WTC11 (cell line): Measurements from ENCODE around the gene TMED10. TPM values are rescaled to one million over a fixed set of nuclear protein-coding genes. Genes with fewer than 3 reads are reported as not detected.

Source experiments
- ATAC-seq: fragments of 200-7000 bp; cut with Tn5 transposase; 2 replicates; pipeline ENCODE4 v1.10.0; 2021; ENCODE audit warnings: mild to moderate bottlenecking, moderate library complexity
- CTCF ChIA-PET: fragments of 300-600 bp; sonication (Branson Sonifier 250); formaldehyde crosslinking; loops from one replicate; lab custom pipeline; 2021; ENCODE audit warnings: antibody characterized with exemption; lab: Charles Lee
- POLR2A ChIA-PET: fragments of 350-600 bp; sonication (Branson Sonifier 250); formaldehyde crosslinking; loops from one replicate; lab custom pipeline; 2021; ENCODE audit warnings: antibody characterized with exemption; lab: Charles Lee
- DNase-seq: peaks from one replicate; pipeline ENCODE4 v3.0.0; 2021; ENCODE audit warnings: low spot score
- H3K27ac Mint-ChIP-seq: 2 replicates; pipeline ENCODE4 v1.8.0; 2021; ENCODE audit warnings: mixed read lengths
- H3K27me3 Mint-ChIP-seq: 2 replicates; pipeline ENCODE4 v1.8.0; 2021; ENCODE audit warnings: low read depth, mild to moderate bottlenecking, moderate library complexity, mixed read lengths
- H3K36me3 Mint-ChIP-seq: 2 replicates; pipeline ENCODE4 v1.8.0; 2021; ENCODE audit warnings: mixed read lengths
- H3K4me1 Mint-ChIP-seq: 2 replicates; pipeline ENCODE4 v1.8.0; 2022; ENCODE audit warnings: mixed read lengths
- H3K4me3 Mint-ChIP-seq: 2 replicates; pipeline ENCODE4 v1.8.0; 2021; ENCODE audit warnings: mild to moderate bottlenecking, moderate library complexity, mixed read lengths
- H3K9me3 Mint-ChIP-seq: 2 replicates; pipeline ENCODE4 v1.8.0; 2021; ENCODE audit warnings: mixed read lengths
- FOXJ3 ChIP-seq: sonication (generic); formaldehyde crosslinking; IDR thresholded peaks from 2 replicates; pipeline ENCODE4 v1.9.0; 2021; ENCODE audit warnings: missing genetic modification reagents, mild to moderate bottlenecking, borderline replicate concordance
- IRF2 ChIP-seq: sonication (generic); formaldehyde crosslinking; IDR thresholded peaks from 2 replicates; pipeline ENCODE4 v1.8.0; 2022; ENCODE audit warnings: low read depth, missing genetic modification reagents, borderline replicate concordance
- NFE2L1 ChIP-seq: sonication (generic); formaldehyde crosslinking; IDR thresholded peaks from 2 replicates; pipeline ENCODE4 v1.8.1; 2023; ENCODE audit warnings: missing genetic modification reagents
- NFYB ChIP-seq: sonication (generic); formaldehyde crosslinking; conservative IDR thresholded peaks from 2 replicates; pipeline ENCODE4 v1.8.0; 2022; ENCODE audit warnings: low read depth, missing genetic modification reagents
- NR2C2 ChIP-seq: sonication (generic); formaldehyde crosslinking; IDR thresholded peaks from 2 replicates; pipeline ENCODE4 v1.8.0; 2022; ENCODE audit warnings: mild to moderate bottlenecking, missing genetic modification reagents
- PRRX2 ChIP-seq: fragments of 250-450 bp; sonication (Bioruptor Pico); IDR thresholded peaks from 2 replicates; pipeline ENCODE4 v1.8.0; 2021; ENCODE audit warnings: mild to moderate bottlenecking
- TP53 ChIP-seq: sonication (generic); formaldehyde crosslinking; IDR thresholded peaks from 2 replicates; pipeline ENCODE4 v1.8.1; 2023; ENCODE audit warnings: mild to moderate bottlenecking, missing genetic modification reagents
- ZBTB21 ChIP-seq: sonication (generic); formaldehyde crosslinking; IDR thresholded peaks from 2 replicates; pipeline ENCODE4 v1.8.1; 2023; ENCODE audit warnings: mild to moderate bottlenecking, missing genetic modification reagents, borderline replicate concordance
- ZNF121 ChIP-seq: sonication (generic); formaldehyde crosslinking; IDR thresholded peaks from 2 replicates; pipeline ENCODE4 v1.8.0; 2023; ENCODE audit warnings: missing genetic modification reagents
- ZNF263 ChIP-seq: sonication (generic); formaldehyde crosslinking; IDR thresholded peaks from 2 replicates; pipeline ENCODE4 v1.8.1; 2022; ENCODE audit warnings: low read depth, mild to moderate bottlenecking, moderate library complexity, missing genetic modification reagents
- ZNF317 ChIP-seq: sonication (generic); formaldehyde crosslinking; IDR thresholded peaks from 2 replicates; pipeline ENCODE4 v1.8.1; 2023; ENCODE audit warnings: low read depth, mild to moderate bottlenecking, moderate library complexity, missing genetic modification reagents, borderline replicate concordance
- ZNF416 ChIP-seq: fragments of 250-450 bp; sonication (Bioruptor Pico); IDR thresholded peaks from 2 replicates; pipeline ENCODE4 v1.9.0; 2021; ENCODE audit warnings: mild to moderate bottlenecking, inconsistent platforms
- ZNF423 ChIP-seq: fragments of 250-450 bp; sonication (Bioruptor Pico); IDR thresholded peaks from 2 replicates; pipeline ENCODE4 v2.1.2; 2022; ENCODE audit warnings: mild to moderate bottlenecking, moderate library complexity
- total RNA-seq: library from RNA; stranded (reverse); gene quantifications from 3 replicates; pipeline ENCODE4 v1.2.3, GENCODE V29; 2021
- TF ChIP-seq, protein P1 (sequence below): fragments of 200-600 bp; IDR thresholded peaks from 2 replicates; pipeline ENCODE4 v1.8.0; 2022; ENCODE audit warnings: antibody characterized with exemption
- TF ChIP-seq, protein P2 (sequence below): fragments of 250-450 bp; sonication (Bioruptor Pico); IDR thresholded peaks from 2 replicates; pipeline ENCODE4 v1.9.0; 2021; ENCODE audit warnings: moderate library complexity, mild to moderate bottlenecking, inconsistent platforms, borderline replicate concordance
- TF ChIP-seq, protein P3 (sequence below): sonication (generic); formaldehyde crosslinking; IDR thresholded peaks from 2 replicates; pipeline ENCODE4 v1.8.1; 2022; ENCODE audit warnings: low read depth, mild to moderate bottlenecking, moderate library complexity, missing genetic modification reagents, borderline replicate concordance
- TF ChIP-seq, protein P4 (sequence below): sonication (generic); formaldehyde crosslinking; IDR thresholded peaks from 2 replicates; pipeline ENCODE4 v1.8.1; 2023; ENCODE audit warnings: mild to moderate bottlenecking, missing genetic modification reagents
- TF ChIP-seq, protein P5 (sequence below): sonication (generic); formaldehyde crosslinking; IDR thresholded peaks from 2 replicates; pipeline ENCODE4 v1.8.0; 2022; ENCODE audit warnings: mild to moderate bottlenecking, missing genetic modification reagents
- TF ChIP-seq, protein P6 (sequence below): fragments of 250-450 bp; sonication (Bioruptor Pico); IDR thresholded peaks from 2 replicates; pipeline ENCODE4 v1.9.0; 2021; ENCODE audit warnings: mild to moderate bottlenecking, borderline replicate concordance
- TF ChIP-seq, protein P7 (sequence below): fragments of 250-450 bp; sonication (Bioruptor Pico); IDR thresholded peaks from 2 replicates; pipeline ENCODE4 v1.9.0; 2021; ENCODE audit warnings: mild to moderate bottlenecking

TMED10 gene
- total RNA-seq, 1 experiment from 2014 or later, result 234 TPM

DNA sequence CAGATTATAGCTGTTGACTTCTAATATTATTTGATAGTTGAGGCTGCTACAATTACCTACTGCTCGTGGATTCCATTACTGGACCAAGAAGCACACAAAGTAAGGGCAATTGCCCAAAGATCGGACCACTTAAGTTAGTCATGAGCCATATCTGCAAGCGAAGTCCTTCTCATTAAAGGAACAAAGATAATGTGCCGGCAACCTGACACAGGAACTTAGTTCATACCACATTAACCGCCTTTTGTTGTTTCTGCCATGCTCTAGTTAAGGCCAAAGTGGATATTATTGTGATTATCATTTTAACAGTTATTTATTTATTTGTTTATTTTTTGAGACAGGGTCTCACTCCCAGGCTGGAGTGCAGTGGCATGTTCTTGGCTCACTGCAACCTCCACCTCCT lies 38.1 kb upstream of the TMED10 start (continued):
- TF ChIP-seq, protein P1, sequence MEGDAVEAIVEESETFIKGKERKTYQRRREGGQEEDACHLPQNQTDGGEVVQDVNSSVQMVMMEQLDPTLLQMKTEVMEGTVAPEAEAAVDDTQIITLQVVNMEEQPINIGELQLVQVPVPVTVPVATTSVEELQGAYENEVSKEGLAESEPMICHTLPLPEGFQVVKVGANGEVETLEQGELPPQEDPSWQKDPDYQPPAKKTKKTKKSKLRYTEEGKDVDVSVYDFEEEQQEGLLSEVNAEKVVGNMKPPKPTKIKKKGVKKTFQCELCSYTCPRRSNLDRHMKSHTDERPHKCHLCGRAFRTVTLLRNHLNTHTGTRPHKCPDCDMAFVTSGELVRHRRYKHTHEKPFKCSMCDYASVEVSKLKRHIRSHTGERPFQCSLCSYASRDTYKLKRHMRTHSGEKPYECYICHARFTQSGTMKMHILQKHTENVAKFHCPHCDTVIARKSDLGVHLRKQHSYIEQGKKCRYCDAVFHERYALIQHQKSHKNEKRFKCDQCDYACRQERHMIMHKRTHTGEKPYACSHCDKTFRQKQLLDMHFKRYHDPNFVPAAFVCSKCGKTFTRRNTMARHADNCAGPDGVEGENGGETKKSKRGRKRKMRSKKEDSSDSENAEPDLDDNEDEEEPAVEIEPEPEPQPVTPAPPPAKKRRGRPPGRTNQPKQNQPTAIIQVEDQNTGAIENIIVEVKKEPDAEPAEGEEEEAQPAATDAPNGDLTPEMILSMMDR, result no peak
- TF ChIP-seq ZNF317 (CRISPR knock-in tag) (no peak), FOXJ3 (CRISPR knock-in tag) (no peak), IRF2 (CRISPR knock-in tag) (no peak)
- TF ChIP-seq, protein P2, sequence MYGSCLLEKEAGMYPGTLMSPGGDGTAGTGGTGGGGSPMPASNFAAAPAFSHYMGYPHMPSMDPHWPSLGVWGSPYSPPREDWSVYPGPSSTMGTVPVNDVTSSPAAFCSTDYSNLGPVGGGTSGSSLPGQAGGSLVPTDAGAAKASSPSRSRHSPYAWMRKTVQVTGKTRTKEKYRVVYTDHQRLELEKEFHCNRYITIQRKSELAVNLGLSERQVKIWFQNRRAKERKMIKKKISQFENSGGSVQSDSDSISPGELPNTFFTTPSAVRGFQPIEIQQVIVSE (CRISPR knock-in tag), result no peak

DNA sequence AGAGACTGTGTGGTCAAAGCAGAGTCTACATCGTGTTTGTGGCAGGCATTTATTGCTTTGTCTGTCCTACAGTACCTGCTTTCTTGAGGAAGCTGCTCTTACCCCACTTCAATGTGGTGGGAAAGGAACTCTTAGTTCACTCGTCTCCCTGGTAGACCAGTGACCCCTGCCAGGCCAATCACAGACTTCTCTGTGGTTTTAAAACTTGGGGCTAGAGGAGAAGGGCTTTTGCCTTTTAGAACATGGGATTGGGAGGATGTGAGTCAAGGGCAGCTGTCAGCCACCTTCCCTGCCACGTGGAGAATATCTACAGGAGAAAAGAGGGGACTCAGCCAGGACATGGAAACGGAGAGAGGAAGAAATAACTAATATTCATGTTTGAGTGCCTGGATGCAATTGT lies 36.8 kb upstream of the TMED10 start:
- ChIA-PET POLR2A (no interaction called here), CTCF (no interaction called here)
- no peak overlapping the region for H3K27ac Mint-ChIP-seq
- TF ChIP-seq, protein P3, sequence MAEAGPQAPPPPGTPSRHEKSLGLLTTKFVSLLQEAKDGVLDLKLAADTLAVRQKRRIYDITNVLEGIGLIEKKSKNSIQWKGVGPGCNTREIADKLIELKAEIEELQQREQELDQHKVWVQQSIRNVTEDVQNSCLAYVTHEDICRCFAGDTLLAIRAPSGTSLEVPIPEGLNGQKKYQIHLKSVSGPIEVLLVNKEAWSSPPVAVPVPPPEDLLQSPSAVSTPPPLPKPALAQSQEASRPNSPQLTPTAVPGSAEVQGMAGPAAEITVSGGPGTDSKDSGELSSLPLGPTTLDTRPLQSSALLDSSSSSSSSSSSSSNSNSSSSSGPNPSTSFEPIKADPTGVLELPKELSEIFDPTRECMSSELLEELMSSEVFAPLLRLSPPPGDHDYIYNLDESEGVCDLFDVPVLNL, result no peak
- TF ChIP-seq NR2C2, result no peak
- TF ChIP-seq ZNF121 (CRISPR knock-in tag), result no peak
- no peak for TF ChIP-seq TP53
- no peak for TF ChIP-seq NFE2L1 (CRISPR knock-in tag)
- no peak for TF ChIP-seq ZNF423
- no peak for TF ChIP-seq ZBTB21 (CRISPR knock-in tag)
- TF ChIP-seq, protein P4, sequence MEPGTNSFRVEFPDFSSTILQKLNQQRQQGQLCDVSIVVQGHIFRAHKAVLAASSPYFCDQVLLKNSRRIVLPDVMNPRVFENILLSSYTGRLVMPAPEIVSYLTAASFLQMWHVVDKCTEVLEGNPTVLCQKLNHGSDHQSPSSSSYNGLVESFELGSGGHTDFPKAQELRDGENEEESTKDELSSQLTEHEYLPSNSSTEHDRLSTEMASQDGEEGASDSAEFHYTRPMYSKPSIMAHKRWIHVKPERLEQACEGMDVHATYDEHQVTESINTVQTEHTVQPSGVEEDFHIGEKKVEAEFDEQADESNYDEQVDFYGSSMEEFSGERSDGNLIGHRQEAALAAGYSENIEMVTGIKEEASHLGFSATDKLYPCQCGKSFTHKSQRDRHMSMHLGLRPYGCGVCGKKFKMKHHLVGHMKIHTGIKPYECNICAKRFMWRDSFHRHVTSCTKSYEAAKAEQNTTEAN (CRISPR knock-in tag), result no peak
- TF ChIP-seq, protein P5, sequence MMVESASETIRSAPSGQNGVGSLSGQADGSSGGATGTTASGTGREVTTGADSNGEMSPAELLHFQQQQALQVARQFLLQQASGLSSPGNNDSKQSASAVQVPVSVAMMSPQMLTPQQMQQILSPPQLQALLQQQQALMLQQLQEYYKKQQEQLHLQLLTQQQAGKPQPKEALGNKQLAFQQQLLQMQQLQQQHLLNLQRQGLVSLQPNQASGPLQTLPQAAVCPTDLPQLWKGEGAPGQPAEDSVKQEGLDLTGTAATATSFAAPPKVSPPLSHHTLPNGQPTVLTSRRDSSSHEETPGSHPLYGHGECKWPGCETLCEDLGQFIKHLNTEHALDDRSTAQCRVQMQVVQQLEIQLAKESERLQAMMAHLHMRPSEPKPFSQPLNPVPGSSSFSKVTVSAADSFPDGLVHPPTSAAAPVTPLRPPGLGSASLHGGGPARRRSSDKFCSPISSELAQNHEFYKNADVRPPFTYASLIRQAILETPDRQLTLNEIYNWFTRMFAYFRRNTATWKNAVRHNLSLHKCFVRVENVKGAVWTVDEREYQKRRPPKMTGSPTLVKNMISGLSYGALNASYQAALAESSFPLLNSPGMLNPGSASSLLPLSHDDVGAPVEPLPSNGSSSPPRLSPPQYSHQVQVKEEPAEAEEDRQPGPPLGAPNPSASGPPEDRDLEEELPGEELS (CRISPR knock-in tag), result no peak
- DNase-seq (no peak), ATAC-seq (no peak)
- no peaks in the 10 kb centered on the region for H3K36me3 Mint-ChIP-seq
- no peaks in the 10 kb centered on the region for H3K27me3 Mint-ChIP-seq
- H3K9me3 Mint-ChIP-seq, result no peaks in the 10 kb centered on the region
- peaks cover 5% of the 10 kb centered on the region for H3K4me1 Mint-ChIP-seq
- no peak overlapping the region for H3K4me3 Mint-ChIP-seq

DNA sequence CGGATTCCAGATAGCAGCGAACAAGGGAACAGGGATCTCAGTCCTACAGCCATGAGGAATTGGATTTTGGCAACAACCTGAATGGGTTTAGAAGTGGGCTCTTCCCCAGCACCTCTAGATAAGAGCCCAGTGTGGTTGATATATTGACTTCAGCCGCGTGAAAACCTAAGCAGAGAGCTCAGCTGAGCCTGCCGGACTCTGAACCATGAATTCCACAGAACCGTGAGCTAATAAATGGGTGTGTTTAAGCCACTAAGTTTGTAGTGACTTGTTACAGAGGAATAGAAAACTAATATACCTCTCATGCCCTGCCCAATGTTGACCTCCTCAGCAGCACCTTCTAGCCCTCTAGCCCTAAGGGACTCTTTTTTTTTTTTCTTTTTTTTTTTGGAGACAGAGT lies 32.4 kb upstream of the TMED10 start:
- Mint-ChIP-seq H3K9me3 (no peaks in the 10 kb centered on the region), H3K4me1 (peaks cover 5% of the 10 kb centered on the region), H3K27me3 (no peaks in the 10 kb centered on the region), H3K4me3 (no peak overlapping the region), H3K27ac (no peak overlapping the region), H3K36me3 (no peaks in the 10 kb centered on the region)
- ChIA-PET POLR2A (no interaction called here), CTCF (no interaction called here)
- no peak for ATAC-seq
- no peak for DNase-seq
- TF ChIP-seq, protein P6, sequence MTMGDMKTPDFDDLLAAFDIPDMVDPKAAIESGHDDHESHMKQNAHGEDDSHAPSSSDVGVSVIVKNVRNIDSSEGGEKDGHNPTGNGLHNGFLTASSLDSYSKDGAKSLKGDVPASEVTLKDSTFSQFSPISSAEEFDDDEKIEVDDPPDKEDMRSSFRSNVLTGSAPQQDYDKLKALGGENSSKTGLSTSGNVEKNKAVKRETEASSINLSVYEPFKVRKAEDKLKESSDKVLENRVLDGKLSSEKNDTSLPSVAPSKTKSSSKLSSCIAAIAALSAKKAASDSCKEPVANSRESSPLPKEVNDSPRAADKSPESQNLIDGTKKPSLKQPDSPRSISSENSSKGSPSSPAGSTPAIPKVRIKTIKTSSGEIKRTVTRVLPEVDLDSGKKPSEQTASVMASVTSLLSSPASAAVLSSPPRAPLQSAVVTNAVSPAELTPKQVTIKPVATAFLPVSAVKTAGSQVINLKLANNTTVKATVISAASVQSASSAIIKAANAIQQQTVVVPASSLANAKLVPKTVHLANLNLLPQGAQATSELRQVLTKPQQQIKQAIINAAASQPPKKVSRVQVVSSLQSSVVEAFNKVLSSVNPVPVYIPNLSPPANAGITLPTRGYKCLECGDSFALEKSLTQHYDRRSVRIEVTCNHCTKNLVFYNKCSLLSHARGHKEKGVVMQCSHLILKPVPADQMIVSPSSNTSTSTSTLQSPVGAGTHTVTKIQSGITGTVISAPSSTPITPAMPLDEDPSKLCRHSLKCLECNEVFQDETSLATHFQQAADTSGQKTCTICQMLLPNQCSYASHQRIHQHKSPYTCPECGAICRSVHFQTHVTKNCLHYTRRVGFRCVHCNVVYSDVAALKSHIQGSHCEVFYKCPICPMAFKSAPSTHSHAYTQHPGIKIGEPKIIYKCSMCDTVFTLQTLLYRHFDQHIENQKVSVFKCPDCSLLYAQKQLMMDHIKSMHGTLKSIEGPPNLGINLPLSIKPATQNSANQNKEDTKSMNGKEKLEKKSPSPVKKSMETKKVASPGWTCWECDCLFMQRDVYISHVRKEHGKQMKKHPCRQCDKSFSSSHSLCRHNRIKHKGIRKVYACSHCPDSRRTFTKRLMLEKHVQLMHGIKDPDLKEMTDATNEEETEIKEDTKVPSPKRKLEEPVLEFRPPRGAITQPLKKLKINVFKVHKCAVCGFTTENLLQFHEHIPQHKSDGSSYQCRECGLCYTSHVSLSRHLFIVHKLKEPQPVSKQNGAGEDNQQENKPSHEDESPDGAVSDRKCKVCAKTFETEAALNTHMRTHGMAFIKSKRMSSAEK (CRISPR knock-in tag), result no peak
- TF ChIP-seq, protein P7, sequence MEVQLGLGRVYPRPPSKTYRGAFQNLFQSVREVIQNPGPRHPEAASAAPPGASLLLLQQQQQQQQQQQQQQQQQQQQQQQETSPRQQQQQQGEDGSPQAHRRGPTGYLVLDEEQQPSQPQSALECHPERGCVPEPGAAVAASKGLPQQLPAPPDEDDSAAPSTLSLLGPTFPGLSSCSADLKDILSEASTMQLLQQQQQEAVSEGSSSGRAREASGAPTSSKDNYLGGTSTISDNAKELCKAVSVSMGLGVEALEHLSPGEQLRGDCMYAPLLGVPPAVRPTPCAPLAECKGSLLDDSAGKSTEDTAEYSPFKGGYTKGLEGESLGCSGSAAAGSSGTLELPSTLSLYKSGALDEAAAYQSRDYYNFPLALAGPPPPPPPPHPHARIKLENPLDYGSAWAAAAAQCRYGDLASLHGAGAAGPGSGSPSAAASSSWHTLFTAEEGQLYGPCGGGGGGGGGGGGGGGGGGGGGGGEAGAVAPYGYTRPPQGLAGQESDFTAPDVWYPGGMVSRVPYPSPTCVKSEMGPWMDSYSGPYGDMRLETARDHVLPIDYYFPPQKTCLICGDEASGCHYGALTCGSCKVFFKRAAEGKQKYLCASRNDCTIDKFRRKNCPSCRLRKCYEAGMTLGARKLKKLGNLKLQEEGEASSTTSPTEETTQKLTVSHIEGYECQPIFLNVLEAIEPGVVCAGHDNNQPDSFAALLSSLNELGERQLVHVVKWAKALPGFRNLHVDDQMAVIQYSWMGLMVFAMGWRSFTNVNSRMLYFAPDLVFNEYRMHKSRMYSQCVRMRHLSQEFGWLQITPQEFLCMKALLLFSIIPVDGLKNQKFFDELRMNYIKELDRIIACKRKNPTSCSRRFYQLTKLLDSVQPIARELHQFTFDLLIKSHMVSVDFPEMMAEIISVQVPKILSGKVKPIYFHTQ (CRISPR knock-in tag), result no peak
- TF ChIP-seq NFYB (CRISPR knock-in tag) (no peak), NR2C2 (no peak), ZNF416 (CRISPR knock-in tag) (no peak), PRRX2 (no peak), ZNF263 (CRISPR knock-in tag) (no peak)
- TF ChIP-seq, all 79 proteins: peak for 0
